ENCODE results near the gene TENM3.

Gene TENM3

GRCh38 chr4:182711211-182711610 lies 468.0 kb downstream of the TENM3 start:
- Histone ChIP-seq H3K4me1 (peaks cover 3% of the 10 kb centered on the region; the same call in 1 of the 2 replicates), H3K9me3 (no peaks in the 10 kb centered on the region), H3K36me3 (peaks cover 15% of the 10 kb centered on the region), H3K27me3 (no peaks in the 10 kb centered on the region), H3K4me3 (ENCODE audit: low read depth, low read length) (no peak overlapping the region)
- no peak for DNase-seq
- no peak for TF ChIP-seq CTCF (IDR thresholded peaks at IDR 0.05; ENCODE audit: low read depth, low read length)

- Histone ChIP-seq H3K4me3 (ENCODE audit: low read depth, low read length) (no peak overlapping the region), H3K27me3 (no peaks in the 10 kb centered on the region), H3K4me1 (peaks cover 3% of the 10 kb centered on the region), H3K36me3 (peaks cover 22% of the 10 kb centered on the region), H3K9me3 (no peaks in the 10 kb centered on the region)
- DNase-seq = no peak
- TF ChIP-seq CTCF (IDR thresholded peaks at IDR 0.05; ENCODE audit: low read depth, low read length) = no peak
These were observed 472.3 kb downstream of the TENM3 start for GRCh38 chr4:182715548-182715947.

- Histone ChIP-seq H3K36me3 (peaks cover 22% of the 10 kb centered on the region), H3K4me3 (ENCODE audit: low read depth, low read length) (no peak overlapping the region), H3K4me1 (peaks cover 3% of the 10 kb centered on the region), H3K9me3 (no peaks in the 10 kb centered on the region), H3K27me3 (no peaks in the 10 kb centered on the region)
- TF ChIP-seq CTCF (IDR thresholded peaks at IDR 0.05; ENCODE audit: low read depth, low read length) = no peak
- DNase-seq = no peak
These were observed 473.0 kb downstream of the TENM3 start for GRCh38 chr4:182716192-182716591.

- peaks cover 22% of the 10 kb centered on the region for H3K36me3 ChIP-seq
- no peaks in the 10 kb centered on the region for H3K27me3 ChIP-seq
- H3K4me3 ChIP-seq (ENCODE audit: low read depth, low read length) = no peak overlapping the region
- TF ChIP-seq CTCF (IDR thresholded peaks at IDR 0.05; ENCODE audit: low read depth, low read length) = no peak
- no peak for DNase-seq
- H3K9me3 ChIP-seq = no peaks in the 10 kb centered on the region
- peaks cover 3% of the 10 kb centered on the region for H3K4me1 ChIP-seq
These were observed 474.8 kb downstream of the TENM3 start for GRCh38 chr4:182717788-182718583.

GRCh38 chr4:182724414-182724813 lies 481.2 kb downstream of the TENM3 start:
- Histone ChIP-seq H3K27me3 (no peaks in the 10 kb centered on the region), H3K36me3 (no peaks in the 10 kb centered on the region; the same call in 1 of the 2 replicates), H3K4me3 (ENCODE audit: low read depth, low read length) (no peak overlapping the region), H3K4me1 (peaks cover 14% of the 10 kb centered on the region), H3K9me3 (no peaks in the 10 kb centered on the region)
- no peak for DNase-seq
- no peak for TF ChIP-seq CTCF (IDR thresholded peaks at IDR 0.05; ENCODE audit: low read depth, low read length)

- Histone ChIP-seq H3K9me3 (no peaks in the 10 kb centered on the region), H3K36me3 (peaks cover 8% of the 10 kb centered on the region), H3K4me3 (ENCODE audit: low read depth, low read length) (no peak overlapping the region), H3K4me1 (peaks cover 16% of the 10 kb centered on the region), H3K27me3 (no peaks in the 10 kb centered on the region)
- peak; percentile 37 for DNase-seq
- TF ChIP-seq CTCF (IDR thresholded peaks at IDR 0.05; ENCODE audit: low read depth, low read length) = no peak
These were observed 486.3 kb downstream of the TENM3 start for GRCh38 chr4:182729516-182729915.

All from BE2C (cell line).